ENCODE data around the gene COL12A1. TPM values are rescaled to one million over a fixed set of nuclear protein-coding genes. Genes with fewer than 3 reads are reported as not detected.

The COL12A1 gene
- total and polyA plus RNA-seq, 10 of the 15 experiments (the other 5 are each of a cell fraction or from before 2014, with no cell fraction given) = under 0.01 to 0.69 (median 0.11) TPM; not detected in 6

GRCh38 chr6:75171986-75172385 lies 33.9 kb downstream of the COL12A1 start:
- TF ChIP-seq, protein P1, sequence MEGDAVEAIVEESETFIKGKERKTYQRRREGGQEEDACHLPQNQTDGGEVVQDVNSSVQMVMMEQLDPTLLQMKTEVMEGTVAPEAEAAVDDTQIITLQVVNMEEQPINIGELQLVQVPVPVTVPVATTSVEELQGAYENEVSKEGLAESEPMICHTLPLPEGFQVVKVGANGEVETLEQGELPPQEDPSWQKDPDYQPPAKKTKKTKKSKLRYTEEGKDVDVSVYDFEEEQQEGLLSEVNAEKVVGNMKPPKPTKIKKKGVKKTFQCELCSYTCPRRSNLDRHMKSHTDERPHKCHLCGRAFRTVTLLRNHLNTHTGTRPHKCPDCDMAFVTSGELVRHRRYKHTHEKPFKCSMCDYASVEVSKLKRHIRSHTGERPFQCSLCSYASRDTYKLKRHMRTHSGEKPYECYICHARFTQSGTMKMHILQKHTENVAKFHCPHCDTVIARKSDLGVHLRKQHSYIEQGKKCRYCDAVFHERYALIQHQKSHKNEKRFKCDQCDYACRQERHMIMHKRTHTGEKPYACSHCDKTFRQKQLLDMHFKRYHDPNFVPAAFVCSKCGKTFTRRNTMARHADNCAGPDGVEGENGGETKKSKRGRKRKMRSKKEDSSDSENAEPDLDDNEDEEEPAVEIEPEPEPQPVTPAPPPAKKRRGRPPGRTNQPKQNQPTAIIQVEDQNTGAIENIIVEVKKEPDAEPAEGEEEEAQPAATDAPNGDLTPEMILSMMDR (IDR thresholded peaks at IDR 0.05 in 2 of 3, conservative IDR thresholded peaks at IDR 0.05 in 1 of 3; ENCODE audit: control insufficient read depth in 2 of 3, extremely low read depth in 1 of 3, insufficient read depth in 1 of 3, low read depth in 3 of 3, low read length in 3 of 3) = no peak
- no peak for TF ChIP-seq POLR2AphosphoS5 (IDR thresholded peaks at IDR 0.05; ENCODE audit: low read length)
- TF ChIP-seq LARP7 (IDR thresholded peaks at IDR 0.05) = no peak
- no peak for TF ChIP-seq GATAD2B (conservative IDR thresholded peaks at IDR 0.05; ENCODE audit: low read depth)
- TF ChIP-seq ZNF24 (IDR thresholded peaks at IDR 0.05) = no peak
- no peak for TF ChIP-seq CBX5 (IDR thresholded peaks at IDR 0.05; ENCODE audit: low read depth)
- TF ChIP-seq, protein P2, sequence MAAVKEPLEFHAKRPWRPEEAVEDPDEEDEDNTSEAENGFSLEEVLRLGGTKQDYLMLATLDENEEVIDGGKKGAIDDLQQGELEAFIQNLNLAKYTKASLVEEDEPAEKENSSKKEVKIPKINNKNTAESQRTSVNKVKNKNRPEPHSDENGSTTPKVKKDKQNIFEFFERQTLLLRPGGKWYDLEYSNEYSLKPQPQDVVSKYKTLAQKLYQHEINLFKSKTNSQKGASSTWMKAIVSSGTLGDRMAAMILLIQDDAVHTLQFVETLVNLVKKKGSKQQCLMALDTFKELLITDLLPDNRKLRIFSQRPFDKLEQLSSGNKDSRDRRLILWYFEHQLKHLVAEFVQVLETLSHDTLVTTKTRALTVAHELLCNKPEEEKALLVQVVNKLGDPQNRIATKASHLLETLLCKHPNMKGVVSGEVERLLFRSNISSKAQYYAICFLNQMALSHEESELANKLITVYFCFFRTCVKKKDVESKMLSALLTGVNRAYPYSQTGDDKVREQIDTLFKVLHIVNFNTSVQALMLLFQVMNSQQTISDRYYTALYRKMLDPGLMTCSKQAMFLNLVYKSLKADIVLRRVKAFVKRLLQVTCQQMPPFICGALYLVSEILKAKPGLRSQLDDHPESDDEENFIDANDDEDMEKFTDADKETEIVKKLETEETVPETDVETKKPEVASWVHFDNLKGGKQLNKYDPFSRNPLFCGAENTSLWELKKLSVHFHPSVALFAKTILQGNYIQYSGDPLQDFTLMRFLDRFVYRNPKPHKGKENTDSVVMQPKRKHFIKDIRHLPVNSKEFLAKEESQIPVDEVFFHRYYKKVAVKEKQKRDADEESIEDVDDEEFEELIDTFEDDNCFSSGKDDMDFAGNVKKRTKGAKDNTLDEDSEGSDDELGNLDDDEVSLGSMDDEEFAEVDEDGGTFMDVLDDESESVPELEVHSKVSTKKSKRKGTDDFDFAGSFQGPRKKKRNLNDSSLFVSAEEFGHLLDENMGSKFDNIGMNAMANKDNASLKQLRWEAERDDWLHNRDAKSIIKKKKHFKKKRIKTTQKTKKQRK (IDR thresholded peaks at IDR 0.05; ENCODE audit: low read depth, low read length) = no peak
- no peak for ATAC-seq
- SMC1A ChIA-PET (ENCODE audit: uncharacterized antibody, unreplicated experiment) = interaction anchor here (0.9 kb wide), 1 partner anchor 762 kb away, joined by 3 read pairs; no protein-coding TSS in a partner anchor
- FAIRE-seq = no peak
- in situ Hi-C loops (cut with MboI) = no loop called here
- no peak overlapping the region for H3K4me2 ChIP-seq (ENCODE audit: control insufficient read depth, insufficient read depth)
- H3K4me1 ChIP-seq (ENCODE audit: control insufficient read depth, insufficient read depth, low read length) = no peaks in the 10 kb centered on the region
- H3K27me3 ChIP-seq (replicated peaks in 1 of 2; ENCODE audit: control insufficient read depth in 2 of 2, insufficient read depth in 2 of 2, low read length in 1 of 2) = peaks cover 0 to 2% of the 10 kb centered on the region in 2 experiments; a peak in 2 of 4 replicates
- no peak overlapping the region for H3K4me3 ChIP-seq
- no peak overlapping the region for H3K9ac ChIP-seq (ENCODE audit: control insufficient read depth, insufficient read depth, low read length)
- 60% methylated on average over 4 of the region's 4 CpGs for WGBS (ENCODE audit: insufficient coverage, insufficient replicate concordance, low lambda C conversion rate, missing lambda C conversion rate)
- H4K20me1 ChIP-seq (ENCODE audit: control insufficient read depth, insufficient read depth) = no peaks in the 10 kb centered on the region
- CTCF ChIA-PET = interaction anchor here (0.6 kb wide), 1 partner anchor 32 kb away, joined by 3 read pairs; no protein-coding TSS in a partner anchor
- DNase-seq (ENCODE audit: low read depth, low spot score) = no peak
- POLR2A ChIA-PET = no interaction called here
- H2AFZ ChIP-seq (ENCODE audit: control insufficient read depth, low read depth, low read length) = no peak overlapping the region
- no peaks in the 10 kb centered on the region for H3K9me3 ChIP-seq (replicated peaks; ENCODE audit: control insufficient read depth, insufficient read depth, low read length)
- H3K36me3 ChIP-seq (ENCODE audit: control insufficient read depth in 2 of 2, insufficient read depth in 2 of 2, low read length in 1 of 2) = no peaks in the 10 kb centered on the region
- H3K79me2 ChIP-seq (ENCODE audit: control insufficient read depth, insufficient read depth, low read length) = no peaks in the 10 kb centered on the region
- intact Hi-C loops (cut with micrococcal nuclease; ENCODE audit: unreplicated experiment) = no loop called here
- no peak overlapping the region for H3K27ac ChIP-seq (ENCODE audit: control insufficient read depth, insufficient read depth)
- RAD21 ChIA-PET (ENCODE audit: unreplicated experiment) = no interaction called here
- no TSS peak for BruUV-seq (replicated peaks)
